ENCODE results near the gene STIP1. TPM values are rescaled to one million over a fixed set of nuclear protein-coding genes. Genes with fewer than 3 reads are reported as not detected.
A peak's percentile ranks its signal among the peaks of the same experiment; 100 is the strongest.

STIP1 gene
- total and polyA plus RNA-seq, 2 donors (not counting 1 experiment from before 2014, with no cell fraction given), result 98.8 to 147 TPM

GRCh38 chr11:64148226-64148916, 37.6 kb upstream of the STIP1 start:
- peak; percentile 45 to 82 for DNase-seq (ENCODE audit: low read depth in 2 of 2)

GRCh38 chr11:64148917-64149617, 36.9 kb upstream of the STIP1 start:
- H3K27ac ChIP-seq (ENCODE audit: insufficient read depth, low read length), result no peak overlapping the region
- H3K4me1 ChIP-seq (ENCODE audit: control insufficient read depth, extremely low read depth, insufficient read depth, low read length), result no peaks in the 10 kb centered on the region
- no peaks in the 10 kb centered on the region for H3K79me2 ChIP-seq (ENCODE audit: control insufficient read depth, insufficient read depth, low read length)
- no peak overlapping the region for H3K9ac ChIP-seq (ENCODE audit: insufficient read depth, low read length)
- H3K9me3 ChIP-seq (ENCODE audit: control insufficient read depth, insufficient read depth, low read depth, low read length), result no peaks in the 10 kb centered on the region
- TF ChIP-seq EZH2 (IDR thresholded peaks at IDR 0.05; ENCODE audit: low read length, missing control alignments) (no peak), CTCF (conservative IDR thresholded peaks at IDR 0.05 in 1 of 2, IDR thresholded peaks at IDR 0.05 in 1 of 2; ENCODE audit: low read depth in 1 of 2, low read length in 2 of 2) (no peak)
- H3K4me3 ChIP-seq (replicated peaks in 1 of 4; ENCODE audit: control extremely low read depth in 1 of 4, insufficient read depth in 1 of 4, low read depth in 3 of 4, low read length in 4 of 4), result no peak overlapping the region
- no peaks in the 10 kb centered on the region for H4K20me1 ChIP-seq (ENCODE audit: control insufficient read depth, extremely low read depth, insufficient read depth, low read length)
- H3K4me2 ChIP-seq (ENCODE audit: extremely low read depth, insufficient read depth, low read length), result no peak overlapping the region
- no peaks in the 10 kb centered on the region for H3K36me3 ChIP-seq (ENCODE audit: control insufficient read depth, insufficient read depth, low read length)
- H2AFZ ChIP-seq (ENCODE audit: low read length), result no peak overlapping the region
- no peaks in the 10 kb centered on the region for H3K27me3 ChIP-seq (ENCODE audit: control insufficient read depth, insufficient read depth, low read length)
- DNase-seq (ENCODE audit: low read depth in 2 of 2), result no peak

More at GRCh38 chr11:64148226-64148916, 37.6 kb upstream of the STIP1 start:
- Histone ChIP-seq H3K4me2 (ENCODE audit: extremely low read depth, insufficient read depth, low read length) (peak overlapping the region; percentile 77), H3K79me2 (ENCODE audit: control insufficient read depth, insufficient read depth, low read length) (no peaks in the 10 kb centered on the region), H3K36me3 (ENCODE audit: control insufficient read depth, insufficient read depth, low read length) (no peaks in the 10 kb centered on the region), H3K9ac (ENCODE audit: insufficient read depth, low read length) (no peak overlapping the region), H3K27me3 (ENCODE audit: control insufficient read depth, insufficient read depth, low read length) (no peaks in the 10 kb centered on the region), H2AFZ (ENCODE audit: low read length) (no peak overlapping the region), H3K9me3 (ENCODE audit: control insufficient read depth, insufficient read depth, low read depth, low read length) (no peaks in the 10 kb centered on the region), H4K20me1 (ENCODE audit: control insufficient read depth, extremely low read depth, insufficient read depth, low read length) (no peaks in the 10 kb centered on the region), H3K27ac (ENCODE audit: insufficient read depth, low read length) (no peak overlapping the region), H3K4me3 (replicated peaks in 1 of 4; ENCODE audit: control extremely low read depth in 1 of 4, insufficient read depth in 1 of 4, low read depth in 3 of 4, low read length in 4 of 4) (peak overlapping the region in 3 of 4 experiments; percentile 10 to 34 (median 25)), H3K4me1 (ENCODE audit: control insufficient read depth, extremely low read depth, insufficient read depth, low read length) (no peaks in the 10 kb centered on the region)
- no peak for TF ChIP-seq EZH2 (IDR thresholded peaks at IDR 0.05; ENCODE audit: low read length, missing control alignments)
- TF ChIP-seq CTCF (conservative IDR thresholded peaks at IDR 0.05 in 1 of 2, IDR thresholded peaks at IDR 0.05 in 1 of 2; ENCODE audit: low read depth in 1 of 2, low read length in 2 of 2), result peak; percentile 91 to 93

- Histone ChIP-seq H3K27ac (ENCODE audit: insufficient read depth, low read length) (no peak overlapping the region), H3K4me1 (ENCODE audit: control insufficient read depth, extremely low read depth, insufficient read depth, low read length) (no peaks in the 10 kb centered on the region)
Observed at GRCh38 chr11:64150051-64150450, 35.9 kb upstream of the STIP1 start.

More at GRCh38 chr11:64150051-64150450, 35.9 kb upstream of the STIP1 start:
- DNase-seq (ENCODE audit: low read depth in 2 of 2), result no peak
- Histone ChIP-seq H3K4me2 (ENCODE audit: extremely low read depth, insufficient read depth, low read length) (no peak overlapping the region), H3K36me3 (ENCODE audit: control insufficient read depth, insufficient read depth, low read length) (no peaks in the 10 kb centered on the region), H3K4me3 (replicated peaks in 1 of 4; ENCODE audit: control extremely low read depth in 1 of 4, insufficient read depth in 1 of 4, low read depth in 3 of 4, low read length in 4 of 4) (no peak overlapping the region), H3K9me3 (ENCODE audit: control insufficient read depth, insufficient read depth, low read depth, low read length) (no peaks in the 10 kb centered on the region), H2AFZ (ENCODE audit: low read length) (no peak overlapping the region), H3K9ac (ENCODE audit: insufficient read depth, low read length) (no peak overlapping the region), H4K20me1 (ENCODE audit: control insufficient read depth, extremely low read depth, insufficient read depth, low read length) (no peaks in the 10 kb centered on the region), H3K27me3 (ENCODE audit: control insufficient read depth, insufficient read depth, low read length) (no peaks in the 10 kb centered on the region), H3K79me2 (ENCODE audit: control insufficient read depth, insufficient read depth, low read length) (no peaks in the 10 kb centered on the region)
- no peak for TF ChIP-seq EZH2 (IDR thresholded peaks at IDR 0.05; ENCODE audit: low read length, missing control alignments)
- no peak for TF ChIP-seq CTCF (conservative IDR thresholded peaks at IDR 0.05 in 1 of 2, IDR thresholded peaks at IDR 0.05 in 1 of 2; ENCODE audit: low read depth in 1 of 2, low read length in 2 of 2)
